Measurements from ENCODE around the gene TWNK.

- TF ChIP-seq CTCF (IDR thresholded peaks at IDR 0.05; ENCODE audit: low read depth, low read length) (peak; percentile 68), EZH2phosphoT487 (IDR thresholded peaks at IDR 0.05; ENCODE audit: low read depth) (no peak)
Observed at GRCh38 chr10:101012525-101013364, 25.4 kb downstream of the TWNK start.

All from OCI-LY3 (cell line).